ENCODE data around the gene TACR1.

TACR1 gene

GRCh38 chr2:75003773-75004172 is 195.5 kb downstream of the TACR1 start:
- DNase-seq = no peak

GRCh38 chr2:75003276-75003675 is 196.0 kb downstream of the TACR1 start:
- DNase-seq = no peak

DNA sequence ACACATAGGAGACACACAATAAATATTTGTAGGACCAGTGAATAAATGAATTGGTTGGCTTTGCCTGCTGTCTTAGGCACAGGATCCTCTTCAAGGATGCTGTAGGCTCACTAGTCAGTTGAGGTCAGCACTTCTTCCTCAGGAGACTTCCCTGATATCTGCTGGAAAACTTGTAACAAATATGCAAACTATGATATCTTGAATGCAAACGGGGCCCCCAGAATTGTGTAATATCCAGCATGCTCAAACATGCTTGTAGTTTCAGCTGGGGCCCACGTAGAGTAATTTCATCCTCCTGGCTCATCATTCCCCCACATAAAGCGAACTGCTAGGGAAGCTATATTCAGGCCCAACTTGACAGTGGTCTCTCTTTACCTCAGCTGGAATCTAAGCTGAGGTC is 197.3 kb downstream of the TACR1 start:
- DNase-seq = no peak

GRCh38 chr2:74999468-74999867 is 199.9 kb downstream of the TACR1 start:
- DNase-seq = no peak
